Hepatocyte (in vitro differentiated cells): ENCODE measurements around the gene SF3B4. TPM values are rescaled to one million over a fixed set of nuclear protein-coding genes. Genes with fewer than 3 reads are reported as not detected.
"Not testable (repeated sequence)": the region's sequence is repeated elsewhere in the genome, so short reads cannot be mapped to it uniquely, and the experiment has no call there.

ENCODE experiments used
- DNase-seq: peaks from one replicate; pipeline ENCODE4 v3.0.0-alpha.2; 2016; ENCODE audit warnings: low spot score
- H2AFZ ChIP-seq: fragments of 200-600 bp; sonication (generic); 2 replicates; pipeline ENCODE4 v1.6.0; 2016; ENCODE audit warnings: antibody characterized with exemption, mild to moderate bottlenecking
- H3K27ac ChIP-seq: fragments of 200-600 bp; sonication (generic); 2 replicates; pipeline ENCODE4 v1.5.1; 2016; ENCODE audit warnings: mild to moderate bottlenecking
- H3K27me3 ChIP-seq: fragments of 200-600 bp; sonication (generic); 2 replicates; pipeline ENCODE4 v1.6.1; 2016
- H3K36me3 ChIP-seq: fragments of 200-600 bp; sonication (generic); replicated peaks from 2 replicates; pipeline ENCODE4 v1.5.1; 2016; ENCODE audit warnings: low read depth; ENCODE audit not compliant: insufficient read depth
- H3K4me1 ChIP-seq: fragments of 200-600 bp; sonication (generic); 2 replicates; pipeline ENCODE4 v1.5.1; 2016; ENCODE audit warnings: mild to moderate bottlenecking, moderate library complexity; ENCODE audit not compliant: insufficient read depth
- H3K4me2 ChIP-seq: fragments of 200-600 bp; sonication (generic); 2 replicates; pipeline ENCODE4 v1.6.0; 2016
- H3K4me3 ChIP-seq: fragments of 200-600 bp; sonication (generic); 2 replicates; pipeline ENCODE4 v1.5.1; 2016; ENCODE audit warnings: mild to moderate bottlenecking
- H3K79me2 ChIP-seq: fragments of 200-600 bp; sonication (generic); 2 replicates; pipeline ENCODE4 v1.6.0; 2017; ENCODE audit warnings: mild to moderate bottlenecking
- H3K9me2 ChIP-seq: fragments of 200-600 bp; sonication (generic); replicated peaks from 2 replicates; pipeline ENCODE4 v1.6.0; 2017; ENCODE audit warnings: mild to moderate bottlenecking; ENCODE audit not compliant: insufficient read depth
- H3K9me3 ChIP-seq: fragments of 200-600 bp; sonication (generic); 2 replicates; pipeline ENCODE4 v1.5.1; 2016; ENCODE audit warnings: low read depth, mild to moderate bottlenecking
- H4K20me1 ChIP-seq: fragments of 200-600 bp; sonication (generic); 2 replicates; pipeline ENCODE4 v1.6.0; 2016; ENCODE audit warnings: mild to moderate bottlenecking; ENCODE audit not compliant: insufficient read depth, poor library complexity, severe bottlenecking
- CTCF ChIP-seq: fragments of 200-600 bp; sonication (generic); IDR thresholded peaks from 2 replicates; pipeline ENCODE4 v1.5.1; 2016; ENCODE audit warnings: antibody characterized with exemption, mild to moderate bottlenecking; ENCODE audit not compliant: poor library complexity
- EZH2 ChIP-seq: fragments of 200-600 bp; sonication (generic); IDR thresholded peaks from 2 replicates; pipeline ENCODE4 v1.6.1; 2016; ENCODE audit warnings: antibody characterized with exemption, mild to moderate bottlenecking, borderline replicate concordance
- EZH2phosphoT487 ChIP-seq: fragments of 200-600 bp; sonication (generic); IDR thresholded peaks from one replicate; pipeline ENCODE4 v1.6.1; 2018; ENCODE audit warnings: antibody characterized with exemption, mild to moderate bottlenecking, low read depth, moderate library complexity; ENCODE audit not compliant: unreplicated experiment, severe bottlenecking
- WGBS: methylation state at CpG from one replicate; pipeline ENCODE4 v1.1.6; 2016; ENCODE audit warnings: low lambda C conversion rate; ENCODE audit errors: missing lambda C conversion rate; 5-methylcytosine and 5-hydroxymethylcytosine counted together
- polyA plus RNA-seq: library from polyadenylated mRNA; unstranded; fragments of >200 nt; fragmentation: Nextera tagmentation; extraction: Ambion mirVana; gene quantifications from 2 replicates; pipeline ENCODE4 v1.2.1, GENCODE V29; 2016
- total RNA-seq: library from RNA; depleted of rRNA; stranded (reverse); fragments of >200 nt; gene quantifications from 2 replicates; pipeline ENCODE4 v1.2.3, GENCODE V29; 2014

The SF3B4 gene
- total and polyA plus RNA-seq, 2 experiments from 2014 or later: 23.3 to 58.6 TPM

- Histone ChIP-seq H3K79me2 (peaks cover 16% of the 10 kb centered on the region), H3K27me3 (no peaks in the 10 kb centered on the region), H4K20me1 (peaks cover 20% of the 10 kb centered on the region), H3K9me2 (no peaks in the 10 kb centered on the region), H3K36me3 (no peaks in the 10 kb centered on the region), H3K4me2 (peak overlapping the region; percentile 73), H3K27ac (peak overlapping the region; percentile 98), H3K4me1 (peaks cover 13% of the 10 kb centered on the region), H3K9me3 (no peaks in the 10 kb centered on the region), H3K4me3 (peak overlapping the region; percentile 35), H2AFZ (peak overlapping the region; percentile 61)
- TF ChIP-seq CTCF (no peak), EZH2 (no peak), EZH2phosphoT487 (no peak)
- DNase-seq: peak; percentile 64
- 22% methylated on average over 6 of the region's 6 CpGs for WGBS
Observed at GRCh38 chr1:149888999-149889289, 38.7 kb downstream of the SF3B4 start.

- Histone ChIP-seq H3K27me3 (no peaks in the 10 kb centered on the region), H2AFZ (peak overlapping the region; percentile 61), H4K20me1 (peaks cover 25% of the 10 kb centered on the region), H3K27ac (peak overlapping the region; percentile 98), H3K9me3 (no peaks in the 10 kb centered on the region), H3K36me3 (no peaks in the 10 kb centered on the region), H3K79me2 (peaks cover 21% of the 10 kb centered on the region), H3K9me2 (no peaks in the 10 kb centered on the region), H3K4me3 (peak overlapping the region; percentile 35), H3K4me1 (peaks cover 14% of the 10 kb centered on the region), H3K4me2 (peak overlapping the region; percentile 73)
- 3% methylated on average over 28 of the region's 28 CpGs for WGBS
- peak; percentile 93 for DNase-seq
- TF ChIP-seq CTCF: peak; percentile 61
- TF ChIP-seq EZH2: no peak
- no peak for TF ChIP-seq EZH2phosphoT487
Observed at GRCh38 chr1:149888247-149888998, 39.2 kb downstream of the SF3B4 start.

- H3K4me3 ChIP-seq: peak overlapping the region; percentile 47
- no peaks in the 10 kb centered on the region for H3K27me3 ChIP-seq
- TF ChIP-seq EZH2: no peak
- TF ChIP-seq EZH2phosphoT487: no peak
- no peak for TF ChIP-seq CTCF
- no peaks in the 10 kb centered on the region for H3K9me2 ChIP-seq
- peaks cover 14% of the 10 kb centered on the region for H3K4me1 ChIP-seq
- peaks cover 29% of the 10 kb centered on the region for H3K79me2 ChIP-seq
- peak; percentile 95 for DNase-seq
- H3K4me2 ChIP-seq: peak overlapping the region; percentile 86
- 1% methylated on average over 46 of the region's 46 CpGs for WGBS
- no peak overlapping the region for H2AFZ ChIP-seq
- peaks cover 30% of the 10 kb centered on the region for H4K20me1 ChIP-seq
- H3K27ac ChIP-seq: peak overlapping the region; percentile 98
- H3K9me3 ChIP-seq: no peaks in the 10 kb centered on the region
- no peaks in the 10 kb centered on the region for H3K36me3 ChIP-seq
Observed at GRCh38 chr1:149887456-149888246, 40.0 kb downstream of the SF3B4 start.

GRCh38 chr1:149887196-149887455, 40.5 kb downstream of the SF3B4 start:
- peaks cover 14% of the 10 kb centered on the region for H3K4me1 ChIP-seq
- H3K4me2 ChIP-seq: peak overlapping the region; percentile 86
- H3K79me2 ChIP-seq: peaks cover 34% of the 10 kb centered on the region
- 1% methylated on average over 13 of the region's 13 CpGs for WGBS
- H2AFZ ChIP-seq, DNase-seq, H3K9me3 ChIP-seq, H3K36me3 ChIP-seq, H3K27me3 ChIP-seq, H3K9me2 ChIP-seq: not testable (repeated sequence)
- peak overlapping the region; percentile 98 for H3K27ac ChIP-seq
- H4K20me1 ChIP-seq: peaks cover 35% of the 10 kb centered on the region
- peak overlapping the region; percentile 47 for H3K4me3 ChIP-seq
